ENCODE results near the gene SPINDOC. TPM values are rescaled to one million over a fixed set of nuclear protein-coding genes. Genes with fewer than 3 reads are reported as not detected.

SPINDOC gene
- total RNA-seq, 1 experiment from 2014 or later, result 23.0 TPM

- no peak for DNase-seq (ENCODE audit: low spot score)
Observed at GRCh38 chr11:63832336-63832735, 19.1 kb downstream of the SPINDOC start.

DNA sequence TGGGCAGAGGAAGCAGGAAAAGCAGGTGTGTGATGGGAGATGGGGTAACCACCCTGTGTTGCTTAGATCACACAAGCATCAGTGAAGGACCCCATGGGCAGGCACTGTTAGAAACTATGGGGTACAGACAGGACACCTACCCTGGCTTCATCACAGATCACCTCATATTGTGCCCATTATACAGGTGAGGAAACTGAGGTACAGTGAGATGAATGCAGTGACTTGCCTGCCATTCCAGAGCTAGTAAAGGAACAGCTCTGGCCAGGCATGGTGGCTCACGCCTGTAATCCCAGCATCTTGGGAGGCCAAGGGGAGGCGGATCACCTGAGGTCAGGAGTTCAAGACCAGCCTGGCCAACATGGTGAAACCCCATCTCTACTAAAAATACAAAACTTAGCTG, 19.8 kb downstream of the SPINDOC start:
- no peak for DNase-seq (ENCODE audit: low spot score)

GRCh38 chr11:63834535-63835157, 21.4 kb downstream of the SPINDOC start:
- no peak for DNase-seq (ENCODE audit: low spot score)

GRCh38 chr11:63835158-63835545, 21.9 kb downstream of the SPINDOC start:
- DNase-seq (ENCODE audit: low spot score), result no peak

- DNase-seq (ENCODE audit: low spot score), result peak; percentile 64
Observed at GRCh38 chr11:63837027-63837688, 23.9 kb downstream of the SPINDOC start.

DNA sequence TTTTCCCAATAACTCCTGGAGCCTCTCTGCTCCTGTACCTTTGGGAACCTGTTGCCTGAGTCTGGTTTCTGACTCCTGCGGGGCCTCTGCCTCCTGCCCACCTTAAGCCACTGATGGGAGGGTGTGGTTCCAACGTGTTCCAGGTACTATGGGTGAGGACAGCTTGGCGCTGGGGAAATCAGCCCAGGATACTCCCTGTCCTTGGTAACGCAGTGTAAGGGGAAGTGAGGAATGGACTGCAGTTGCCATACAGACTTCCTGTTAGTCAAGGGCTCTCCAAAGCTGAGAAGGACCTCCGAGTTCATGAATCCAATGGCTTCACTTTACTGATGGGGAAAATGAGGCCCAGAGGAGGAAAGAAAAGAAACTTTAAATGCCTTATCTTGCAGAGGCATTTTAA, 24.5 kb downstream of the SPINDOC start:
- DNase-seq (ENCODE audit: low spot score), result no peak

GRCh38 chr11:63838150-63838677, 25.0 kb downstream of the SPINDOC start:
- no peak for DNase-seq (ENCODE audit: low spot score)

- DNase-seq (ENCODE audit: low spot score), result peak; percentile 93
Observed at GRCh38 chr11:63838678-63839507, 25.6 kb downstream of the SPINDOC start, which contains the start of gene MARK2. TSS of gene MARK2 (plus strand) at chr11:63839110. CDS start at chr11:63839507, 397 bp downstream.

DNA sequence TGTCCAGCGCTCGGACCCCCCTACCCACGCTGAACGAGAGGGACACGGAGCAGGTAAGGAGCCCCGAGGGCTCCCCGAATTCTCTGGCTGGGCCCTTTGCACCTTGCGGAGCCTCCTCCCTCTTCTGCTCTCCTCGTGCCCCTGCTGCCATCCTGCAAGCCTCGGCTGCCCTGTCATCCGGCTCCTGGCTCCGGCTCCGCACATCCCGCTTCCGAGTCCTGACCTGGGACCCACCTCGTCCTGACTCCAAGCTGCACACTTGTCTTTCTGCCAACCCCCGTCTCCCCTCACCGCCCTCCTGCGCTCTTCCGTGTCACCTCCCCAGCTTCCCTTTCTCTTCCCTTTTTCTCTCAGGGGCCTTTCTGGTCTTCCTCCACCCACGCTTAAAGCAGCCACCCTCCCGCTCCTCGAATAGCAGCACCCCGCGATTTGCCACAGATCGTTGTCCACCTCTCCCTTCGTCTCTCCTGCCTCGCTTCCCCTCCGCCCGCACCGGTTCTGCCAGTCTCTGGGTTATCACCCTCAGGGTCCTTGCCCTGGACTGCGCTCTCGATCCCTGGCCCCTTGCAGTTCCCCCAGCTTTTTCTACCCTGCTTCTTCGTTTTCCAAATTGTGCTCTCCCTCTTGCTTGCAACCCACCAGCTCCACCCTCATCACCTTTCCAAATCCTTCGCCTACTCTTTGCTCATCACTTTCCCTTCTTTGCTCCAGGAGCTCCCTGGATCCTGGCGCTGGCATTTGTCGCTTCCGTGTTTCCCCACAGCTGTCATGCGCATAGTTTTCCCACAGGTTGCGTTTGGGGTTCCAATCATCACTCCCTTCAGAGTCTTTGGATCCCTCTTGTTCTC, 26.5 kb downstream of the SPINDOC start:
- DNase-seq (ENCODE audit: low spot score), result no peak

DNA sequence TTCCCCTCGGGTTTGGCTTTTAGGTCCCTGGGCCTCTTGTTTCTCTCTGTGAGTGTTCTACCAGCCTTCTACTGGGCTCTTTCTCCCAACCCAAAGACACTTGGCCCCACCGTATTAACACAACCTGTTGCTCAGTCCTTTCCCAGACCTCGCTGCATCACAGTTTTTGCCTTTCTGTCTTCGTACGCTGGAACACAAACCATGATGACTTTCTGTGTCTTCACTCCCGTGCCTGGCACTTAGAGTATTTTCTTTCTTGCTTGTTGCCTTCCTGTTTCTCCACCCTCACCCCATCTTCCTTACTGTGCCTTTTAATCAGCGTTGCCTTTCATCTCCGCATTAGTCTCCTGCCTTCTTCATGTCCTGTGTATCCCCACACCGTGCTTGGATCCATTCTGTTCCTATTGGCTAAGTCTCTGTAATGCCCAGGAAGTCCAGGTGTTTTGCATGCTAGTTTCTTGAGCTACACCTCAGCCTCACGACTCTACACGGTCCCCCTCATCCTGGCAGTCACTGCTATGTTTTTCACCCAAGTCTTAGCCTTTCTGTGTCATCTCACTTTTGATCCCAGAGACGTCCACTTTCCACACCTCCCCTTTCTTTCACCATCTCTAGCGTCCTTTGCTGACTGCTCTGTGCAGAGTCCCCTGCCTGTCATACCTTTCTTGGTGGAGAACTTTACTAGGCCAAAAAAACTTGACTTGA, 27.3 kb downstream of the SPINDOC start:
- no peak for DNase-seq (ENCODE audit: low spot score)

DNA sequence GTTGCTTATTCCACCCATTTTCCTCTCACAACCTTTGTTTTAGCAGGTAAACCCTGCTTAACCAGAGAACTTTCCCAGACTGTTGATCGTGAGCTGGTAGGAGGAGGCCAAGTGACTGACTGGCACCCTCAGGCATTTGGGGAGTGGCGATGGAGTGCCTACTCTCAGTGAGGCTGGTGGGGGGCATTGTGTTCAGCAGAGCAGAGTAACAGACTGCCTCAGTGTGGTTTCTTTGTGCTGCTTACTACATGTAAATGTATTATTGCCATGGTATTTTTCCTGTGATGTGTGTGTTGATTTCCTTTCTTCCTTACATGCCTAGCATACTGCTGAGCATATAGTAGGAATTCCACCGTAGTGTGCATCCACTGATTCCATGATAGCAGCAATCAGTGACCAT, 28.3 kb downstream of the SPINDOC start:
- peak; percentile 19 for DNase-seq (ENCODE audit: low spot score)

DNA sequence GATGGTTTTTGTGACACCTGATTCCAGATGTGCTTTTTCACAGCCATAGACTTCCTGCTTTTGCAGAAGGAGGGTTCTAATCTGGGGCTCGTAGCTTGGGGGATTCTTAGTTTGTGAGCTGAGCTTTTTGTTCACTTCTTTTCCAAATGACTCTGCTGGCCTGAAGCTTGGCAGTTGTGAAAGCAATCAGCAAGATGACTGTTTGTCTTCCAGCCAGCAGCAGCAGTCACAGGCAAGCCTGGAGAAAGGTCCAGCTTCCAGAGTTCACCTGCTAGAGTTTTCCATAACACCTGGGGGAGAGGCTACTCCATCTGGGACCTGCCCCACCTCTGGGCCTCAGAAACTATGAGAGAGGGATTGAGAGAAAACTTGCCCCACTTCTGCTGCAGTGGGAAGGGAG, 29.8 kb downstream of the SPINDOC start:
- no peak for DNase-seq (ENCODE audit: low spot score)

DNA sequence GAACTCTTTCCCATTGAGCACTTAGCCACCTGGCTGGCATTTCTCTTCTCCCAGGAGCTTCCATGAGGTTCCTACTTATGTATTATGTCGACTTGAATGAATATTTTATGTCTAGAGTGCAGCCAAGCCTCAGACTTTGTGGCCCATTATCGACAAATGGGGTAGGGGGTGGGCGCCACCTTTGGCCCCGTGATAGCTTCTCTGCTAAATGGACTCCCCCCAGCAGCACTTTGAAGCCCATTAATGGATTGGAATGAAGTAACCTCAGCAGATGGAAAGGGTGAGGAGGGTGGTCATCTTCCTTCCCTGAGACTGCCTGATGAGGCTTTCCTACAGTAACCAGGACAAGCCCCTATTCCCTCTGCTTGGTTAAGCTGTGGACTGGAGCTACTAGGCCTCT, 31.6 kb downstream of the SPINDOC start:
- DNase-seq (ENCODE audit: low spot score), result no peak

DNA sequence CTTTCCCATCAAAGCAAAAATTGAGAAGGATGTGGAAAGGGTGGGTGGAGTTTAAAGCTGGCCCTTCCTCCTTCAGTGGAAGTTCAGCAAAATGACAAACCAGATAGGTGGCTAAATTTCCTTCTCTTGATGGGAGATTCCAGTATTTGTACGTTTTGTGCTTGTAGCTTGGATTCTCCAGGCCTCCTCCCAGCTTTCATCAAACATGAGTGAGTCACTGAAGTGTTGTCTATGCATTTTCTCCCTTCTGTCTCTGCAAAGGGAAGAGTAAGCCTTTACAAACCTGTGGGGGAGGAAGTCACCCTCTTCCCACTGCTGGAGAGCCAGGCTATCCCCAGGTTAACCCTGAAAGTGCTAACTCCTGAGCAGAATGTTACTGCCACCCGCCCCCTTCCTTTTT, 32.0 kb downstream of the SPINDOC start:
- DNase-seq (ENCODE audit: low spot score), result peak; percentile 42

- DNase-seq (ENCODE audit: low spot score), result no peak
Observed at GRCh38 chr11:63845911-63846310, 32.7 kb downstream of the SPINDOC start.

DNA sequence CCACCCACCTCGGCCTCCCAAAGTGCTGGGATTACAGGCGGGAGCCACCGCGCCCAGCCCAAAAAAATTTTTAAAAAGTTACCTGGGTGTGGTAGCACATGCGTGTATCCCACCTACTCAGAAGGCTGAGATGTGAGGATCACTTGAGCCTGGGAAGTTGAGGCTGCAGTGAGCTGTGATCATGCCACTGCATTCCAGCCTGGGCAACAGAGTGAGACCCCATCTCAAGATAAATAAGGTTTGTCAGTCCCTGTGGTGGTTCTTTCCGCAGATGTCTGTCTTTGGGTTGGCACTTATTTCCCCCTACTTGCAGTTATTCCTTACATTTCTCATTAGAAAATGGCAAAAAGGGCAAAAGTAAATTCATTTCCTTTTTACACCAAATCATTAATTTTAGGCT, 33.6 kb downstream of the SPINDOC start:
- no peak for DNase-seq (ENCODE audit: low spot score)

- DNase-seq (ENCODE audit: low spot score), result no peak
Observed at GRCh38 chr11:63847363-63847762, 34.1 kb downstream of the SPINDOC start.

DNA sequence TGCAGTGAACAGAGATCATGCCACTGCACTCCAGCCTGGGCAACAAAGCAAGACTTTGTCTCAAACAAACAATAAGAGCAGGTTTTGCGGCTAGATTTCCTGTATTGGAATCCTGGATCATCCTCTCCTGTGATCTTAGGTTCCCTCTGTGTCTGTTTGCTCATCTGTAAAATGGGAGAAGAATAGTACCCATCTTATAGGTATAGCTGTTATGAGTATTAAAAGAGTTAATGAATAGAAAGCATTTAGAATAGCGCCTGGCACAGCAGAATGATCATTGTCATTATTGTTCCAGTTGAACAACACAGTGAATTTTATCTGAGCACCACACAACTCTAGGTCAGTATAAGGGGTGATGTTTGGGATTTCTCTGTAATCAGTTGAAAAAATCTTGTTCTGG, 36.4 kb downstream of the SPINDOC start:
- no peak for DNase-seq (ENCODE audit: low spot score)

DNA sequence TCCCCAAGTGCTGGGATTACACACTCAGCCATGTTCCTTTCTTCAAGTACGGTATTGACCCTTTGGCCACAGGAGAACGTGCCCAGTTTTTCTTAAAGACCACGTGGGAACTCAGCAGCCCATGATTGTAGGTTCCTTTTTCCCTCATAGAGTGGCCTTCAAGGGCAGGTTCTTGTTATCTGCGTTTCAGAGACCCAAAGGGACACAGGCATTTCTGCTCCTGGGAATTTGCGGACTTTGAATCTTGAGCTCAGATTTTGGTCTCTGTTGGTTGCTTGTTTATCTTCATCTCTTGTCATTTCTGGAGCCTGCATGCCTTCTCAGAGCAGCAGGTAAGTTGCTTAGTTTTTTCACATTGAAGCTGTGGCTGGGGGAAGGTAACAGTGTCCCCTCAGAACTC, 37.7 kb downstream of the SPINDOC start:
- DNase-seq (ENCODE audit: low spot score), result no peak

DNA sequence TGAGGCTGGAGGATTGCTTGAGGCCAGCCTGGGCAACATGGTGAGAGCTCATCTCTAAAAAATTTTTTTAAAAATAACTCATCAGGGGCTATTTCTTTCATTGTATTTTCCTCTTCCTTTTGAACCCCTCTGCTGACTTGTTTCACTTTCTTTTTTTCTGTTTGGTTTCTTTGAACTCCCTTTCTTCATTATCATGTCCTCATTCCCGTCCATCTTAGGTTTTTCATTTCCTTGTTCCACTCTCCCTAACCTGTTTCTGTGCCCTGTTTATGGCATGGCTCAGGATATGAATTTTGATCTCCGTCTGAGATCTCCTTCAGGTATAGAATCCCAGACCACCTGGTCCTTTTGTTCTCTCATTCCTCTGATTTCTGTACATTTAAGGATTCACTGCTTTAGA, 38.1 kb downstream of the SPINDOC start:
- DNase-seq (ENCODE audit: low spot score), result no peak

DNA sequence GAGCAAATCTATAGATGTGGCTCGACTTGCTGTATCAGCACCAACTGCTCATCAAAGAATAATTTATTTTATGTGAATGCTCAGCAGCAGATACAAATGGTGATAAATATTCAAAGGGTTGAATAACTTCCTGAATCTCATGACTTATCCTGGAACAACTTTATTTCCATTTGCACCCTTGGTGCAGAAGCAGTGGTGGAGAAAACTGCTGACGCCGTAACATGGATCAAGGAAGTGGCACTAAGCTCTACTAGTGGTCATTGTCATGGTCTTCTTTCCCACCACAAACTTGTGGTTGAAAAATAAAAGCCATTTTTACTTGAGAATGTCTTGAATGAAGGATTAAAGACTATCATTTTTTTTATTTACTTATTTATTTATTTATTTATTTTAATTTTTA, 40.2 kb downstream of the SPINDOC start:
- DNase-seq (ENCODE audit: low spot score), result no peak
